Common myeloid progenitor, CD34-positive (primary cell): ENCODE measurements around the gene RNF11.
"Not testable (repeated sequence)": the region's sequence is repeated elsewhere in the genome, so short reads cannot be mapped to it uniquely, and the experiment has no call there.

Experiments
- CTCF ChIA-PET: fragments of 350-600 bp; sonication (Branson Sonifier 250); formaldehyde crosslinking; loops from one replicate; lab custom pipeline; 2021; ENCODE audit warnings: antibody characterized with exemption; lab: Charles Lee
- POLR2A ChIA-PET: fragments of 350-600 bp; sonication (Branson Sonifier 250); formaldehyde crosslinking; loops from one replicate; lab custom pipeline; 2021; ENCODE audit warnings: antibody characterized with exemption; lab: Charles Lee
- DNase-seq, 3 donors: peaks; one replicate each; pipeline versions ENCODE4 v3.0.0 to v3.0.0-alpha.2; 2013
- H3K27ac ChIP-seq, 2 experiments: 1 replicate in 1 of 2; 2 replicates in 1 of 2; pipeline ENCODE4 v1.7.0; 2013; ENCODE audit warnings: inconsistent platforms in 2 of 2, low read length in 2 of 2, mild to moderate bottlenecking in 2 of 2, low read depth in 1 of 2, moderate library complexity in 1 of 2; ENCODE audit not compliant: severe bottlenecking in 2 of 2, insufficient read depth in 1 of 2, poor library complexity in 1 of 2
- H3K27me3 ChIP-seq, 5 experiments: replicated peaks in 2 of 5; 1 replicate in 3 of 5; 2 replicates in 2 of 5; pipeline versions ENCODE4 v1.6.1 to v1.7.0; 2013; ENCODE audit warnings: low read length in 4 of 5, mild to moderate bottlenecking in 2 of 5, moderate library complexity in 2 of 5, inconsistent platforms in 1 of 5; ENCODE audit not compliant: insufficient read depth in 5 of 5, control insufficient read depth in 4 of 5
- H3K36me3 ChIP-seq, 4 experiments: 1 replicate in 2 of 4; 2 replicates in 2 of 4; pipeline versions ENCODE4 v1.6.1 to v1.7.0; 2013; ENCODE audit warnings: low read length in 3 of 4, control low read depth in 1 of 4, mild to moderate bottlenecking in 1 of 4; ENCODE audit not compliant: control insufficient read depth in 4 of 4, insufficient read depth in 4 of 4
- H3K4me1 ChIP-seq, 4 experiments: 1 replicate in 3 of 4; 2 replicates in 1 of 4; pipeline versions ENCODE4 v1.6.1 to v1.7.1; 2013; ENCODE audit warnings: low read length in 3 of 4, mild to moderate bottlenecking in 3 of 4, control low read depth in 1 of 4, inconsistent platforms in 1 of 4, moderate library complexity in 1 of 4; ENCODE audit not compliant: control insufficient read depth in 4 of 4, insufficient read depth in 4 of 4; ENCODE audit errors: control extremely low read depth in 1 of 4
- H3K4me3 ChIP-seq, 7 experiments: 1 replicate in 4 of 7; 2 replicates in 3 of 7; pipeline versions ENCODE4 v1.5.1 to v1.7.0; 2013; ENCODE audit warnings: mild to moderate bottlenecking in 7 of 7, low read length in 6 of 7, moderate library complexity in 6 of 7, inconsistent platforms in 2 of 7, low read depth in 2 of 7, control low read depth in 1 of 7; ENCODE audit not compliant: insufficient read depth in 4 of 7, control insufficient read depth in 1 of 7; ENCODE audit errors: extremely low read depth in 1 of 7
- H3K9me3 ChIP-seq, 5 experiments: 1 replicate in 4 of 5; 2 replicates in 1 of 5; pipeline versions ENCODE4 v1.6.1 to v1.7.1; 2013; ENCODE audit warnings: low read length in 4 of 5, mild to moderate bottlenecking in 2 of 5, inconsistent platforms in 1 of 5, low read depth in 1 of 5, moderate library complexity in 1 of 5; ENCODE audit not compliant: control insufficient read depth in 4 of 5, insufficient read depth in 2 of 5; ENCODE audit errors: control extremely low read depth in 1 of 5
- WGBS: methylation state at CpG from one replicate; pipeline ENCODE4 v1.1.5; 2013; ENCODE audit not compliant: insufficient coverage; 5-methylcytosine and 5-hydroxymethylcytosine counted together

RNF11 gene

DNA sequence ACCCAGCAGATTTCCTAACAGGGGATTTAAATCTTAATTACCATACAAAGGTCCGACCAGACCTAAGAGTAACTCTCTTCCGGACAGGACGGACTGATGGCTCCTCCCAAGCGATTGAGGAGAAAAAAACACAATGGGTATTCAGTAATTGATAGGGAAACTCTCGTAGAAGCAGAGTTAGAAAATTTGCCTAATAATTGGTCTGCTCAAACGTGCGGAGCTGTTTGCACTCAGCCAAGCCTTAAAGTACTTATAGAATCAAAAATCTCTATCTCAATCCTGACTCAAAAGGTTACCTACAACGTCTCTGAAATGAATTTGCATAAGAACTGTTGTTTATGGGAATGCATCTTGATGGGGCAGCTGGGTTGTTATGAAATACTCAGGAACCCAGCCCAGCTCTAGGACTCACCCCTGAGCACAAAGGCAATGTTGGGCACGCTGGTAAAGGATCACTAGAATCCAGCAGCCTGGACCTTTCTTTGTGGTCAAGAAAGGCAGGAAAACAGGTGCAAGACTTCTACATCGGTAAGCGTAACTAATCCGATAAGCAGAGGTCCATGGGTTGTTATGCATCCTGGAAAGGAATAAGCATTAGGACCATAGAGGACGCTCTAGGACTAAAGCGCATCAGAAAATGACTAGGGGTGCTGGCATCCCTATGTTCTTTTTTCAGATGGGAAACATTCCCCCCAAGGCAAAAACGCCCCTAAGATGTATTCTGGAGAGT is 8.7 kb upstream of the RNF11 start:
- H3K27ac ChIP-seq, H3K9me3 ChIP-seq, DNase-seq, H3K4me1 ChIP-seq, POLR2A ChIA-PET, H3K27me3 ChIP-seq, H3K36me3 ChIP-seq, H3K4me3 ChIP-seq: not testable (repeated sequence)
- WGBS: 100% methylated on average over 11 of the region's 15 CpGs
- CTCF ChIA-PET: interaction anchor here (1.1 kb wide), 1 partner anchor 42 kb away, joined by 3 read pairs; no protein-coding TSS in a partner anchor

- H3K27ac ChIP-seq, CTCF ChIA-PET, DNase-seq, H3K4me1 ChIP-seq, H3K36me3 ChIP-seq, H3K9me3 ChIP-seq, POLR2A ChIA-PET, H3K4me3 ChIP-seq, H3K27me3 ChIP-seq: not testable (repeated sequence)
- 97% methylated on average over 5 of the region's 11 CpGs for whole genome bisulfite sequencing
These were observed 7.6 kb upstream of the RNF11 start for GRCh38 chr1:51228471-51228870.

DNA sequence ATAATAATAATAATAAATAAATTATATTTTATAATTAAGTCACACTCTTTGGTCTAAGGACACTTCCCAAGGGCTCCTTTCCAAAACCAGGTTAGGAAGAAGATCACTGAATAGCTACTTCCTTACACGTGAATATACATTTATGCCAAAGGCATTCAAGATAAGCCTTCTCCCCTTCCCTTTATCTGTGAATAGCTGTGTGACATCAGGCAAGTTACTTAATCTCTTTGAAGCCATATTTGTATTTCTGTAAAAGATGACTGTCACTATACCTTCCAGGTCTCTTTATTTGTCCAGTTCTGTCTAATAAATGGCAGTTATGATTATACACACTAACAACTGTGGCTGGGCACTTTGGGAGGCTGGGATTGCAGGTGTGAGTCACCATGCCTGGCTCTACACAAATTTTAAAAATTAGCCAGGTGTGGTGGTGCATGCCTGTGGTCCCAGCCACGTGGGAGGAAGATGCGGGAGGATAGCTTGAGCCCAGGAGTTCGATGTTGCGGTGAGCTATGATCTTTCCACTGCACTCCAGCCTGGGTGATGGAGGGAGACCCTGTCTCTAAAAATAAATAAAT is 5.5 kb upstream of the RNF11 start:
- H3K27me3 ChIP-seq: no peaks in the 10 kb centered on the region
- no peak for DNase-seq
- CTCF ChIA-PET: no interaction called here
- no peaks in the 10 kb centered on the region for H3K36me3 ChIP-seq
- no peaks in the 10 kb centered on the region for H3K9me3 ChIP-seq
- POLR2A ChIA-PET: no interaction called here
- 100% methylated on average over 1 of the region's 5 CpGs for WGBS
- H3K4me1 ChIP-seq: peaks cover 10 to 15% (median 12%) of the 10 kb centered on the region in 4 experiments
- no peak overlapping the region for H3K27ac ChIP-seq
- no peak overlapping the region for H3K4me3 ChIP-seq

GRCh38 chr1:51231120-51231519 is 5.0 kb upstream of the RNF11 start:
- POLR2A ChIA-PET: no interaction called here

GRCh38 chr1:51231896-51232295 is 4.2 kb upstream of the RNF11 start:
- ChIA-PET POLR2A (no interaction called here), CTCF (no interaction called here)
- H3K4me3 ChIP-seq: no peak overlapping the region
- no peaks in the 10 kb centered on the region for H3K27me3 ChIP-seq
- H3K4me1 ChIP-seq: peaks cover 13 to 18% (median 14%) of the 10 kb centered on the region in 4 experiments
- no peaks in the 10 kb centered on the region for H3K9me3 ChIP-seq
- H3K27ac ChIP-seq: no peak overlapping the region
- no peaks in the 10 kb centered on the region for H3K36me3 ChIP-seq
- no peak for DNase-seq

More at GRCh38 chr1:51231120-51231519, 5.0 kb upstream of the RNF11 start:
- 100% methylated on average over 3 of the region's 3 CpGs for WGBS
- no peaks in the 10 kb centered on the region for H3K9me3 ChIP-seq
- CTCF ChIA-PET: no interaction called here
- H3K4me3 ChIP-seq: no peak overlapping the region
- no peaks in the 10 kb centered on the region for H3K27me3 ChIP-seq
- DNase-seq: no peak
- no peak overlapping the region for H3K27ac ChIP-seq
- peaks cover 13 to 18% (median 14%) of the 10 kb centered on the region in 4 experiments for H3K4me1 ChIP-seq
- no peaks in the 10 kb centered on the region for H3K36me3 ChIP-seq

- POLR2A ChIA-PET, H3K27me3 ChIP-seq, H3K9me3 ChIP-seq, H3K4me3 ChIP-seq, H3K36me3 ChIP-seq, H3K27ac ChIP-seq, DNase-seq: not testable (repeated sequence)
- peaks cover 22 to 29% (median 29%) of the 10 kb centered on the region in 4 experiments for H3K4me1 ChIP-seq
- CTCF ChIA-PET: interaction anchor here (0.9 kb wide), 1 partner anchor 43 kb away, joined by 3 read pairs; no protein-coding TSS in a partner anchor
- 96% methylated on average over 4 of the region's 7 CpGs for WGBS
These were observed 1.8 kb upstream of the RNF11 start for GRCh38 chr1:51234236-51234635.

DNA sequence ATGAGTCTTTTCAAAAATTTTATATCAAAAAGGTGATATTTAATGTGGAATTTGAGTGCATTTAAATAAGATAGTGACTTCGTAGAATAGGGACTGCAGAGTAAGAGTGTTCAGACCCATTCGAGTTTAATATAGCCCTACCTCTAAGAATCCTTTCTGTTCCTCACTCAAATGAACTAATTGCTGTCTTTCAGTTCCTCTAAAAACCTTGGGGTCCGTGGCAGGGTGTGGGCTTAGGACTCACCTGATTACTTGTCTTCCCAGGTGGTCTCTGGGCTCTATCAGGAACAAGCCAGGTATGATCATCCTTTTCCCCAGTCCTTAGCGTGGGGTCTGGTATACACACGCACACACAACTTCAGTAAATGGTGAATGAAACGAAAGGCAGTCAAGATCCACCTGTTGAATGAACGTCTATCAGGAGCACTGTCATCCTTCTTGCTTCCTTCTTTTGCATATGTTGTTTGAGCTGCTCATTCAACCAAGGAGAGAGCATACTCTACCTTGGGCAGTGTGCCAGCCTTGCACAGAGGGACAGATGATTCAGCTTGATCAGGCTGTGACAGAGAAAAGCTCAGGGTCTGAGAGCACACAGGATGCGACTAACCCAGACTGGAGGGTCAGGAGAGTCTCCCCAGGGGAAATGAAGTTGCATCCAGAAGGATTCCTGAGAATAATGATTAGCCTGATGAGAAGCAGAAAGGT is 1.2 kb upstream of the RNF11 start:
- DNase-seq: peak; percentile 69 to 90 (median 88)
- CTCF ChIA-PET: interaction anchor here (1.1 kb wide), 1 partner anchor 9 kb away, joined by 5 read pairs; no protein-coding TSS in a partner anchor

More for the DNA sequence above, 1.2 kb upstream of the RNF11 start:
- Histone ChIP-seq H3K4me3 (peak overlapping the region in 5 of 7 experiments; percentile 77 to 100 (median 95)), H3K27ac (peak overlapping the region in 1 of 2 experiments; percentile 93), H3K9me3 (no peaks in the 10 kb centered on the region), H3K4me1 (peaks cover 22 to 29% (median 29%) of the 10 kb centered on the region in 4 experiments), H3K36me3 (no peaks in the 10 kb centered on the region), H3K27me3 (no peaks in the 10 kb centered on the region)
- 41% methylated on average over 7 of the region's 8 CpGs for WGBS
- POLR2A ChIA-PET: no interaction called here
